Type B pancreatic cell (in vitro differentiated cells): Measurements from ENCODE around the gene SLC44A5. TPM values are rescaled to one million over a fixed set of nuclear protein-coding genes. Genes with fewer than 3 reads are reported as not detected.

Source experiments
- DNase-seq: peaks from one replicate; pipeline ENCODE4 v3.0.0; 2021; ENCODE audit warnings: mixed read lengths; ENCODE audit not compliant: unreplicated experiment; ENCODE audit errors: extremely low spot score
- H3K27ac Mint-ChIP-seq: 2 replicates; pipeline ENCODE4 v1.8.0; 2021; ENCODE audit warnings: mild to moderate bottlenecking, mixed read lengths
- H3K27me3 Mint-ChIP-seq: 2 replicates; pipeline ENCODE4 v1.8.0; 2021; ENCODE audit warnings: mixed read lengths
- H3K36me3 Mint-ChIP-seq: 2 replicates; pipeline ENCODE4 v1.8.0; 2021; ENCODE audit warnings: mixed read lengths
- H3K4me1 Mint-ChIP-seq: one replicate; pipeline ENCODE4 v1.8.0; 2021; ENCODE audit warnings: mixed read lengths; ENCODE audit not compliant: unreplicated experiment
- H3K4me3 Mint-ChIP-seq: 2 replicates; pipeline ENCODE4 v1.8.0; 2021; ENCODE audit warnings: mild to moderate bottlenecking, mixed read lengths
- H3K9me3 Mint-ChIP-seq: 2 replicates; pipeline ENCODE4 v1.8.0; 2021; ENCODE audit warnings: mixed read lengths
- total RNA-seq: library from RNA; stranded (reverse); gene quantifications from 2 replicates; pipeline ENCODE4 v1.2.1, GENCODE V29; 2021; ENCODE audit warnings: low replicate concordance
- TF ChIP-seq, protein P1 (sequence below): fragments of 200-600 bp; sonication (generic); conservative IDR thresholded peaks from 2 replicates; pipeline ENCODE4 v1.5.0; 2021; ENCODE audit warnings: antibody characterized with exemption, mild to moderate bottlenecking

Gene SLC44A5
- total RNA-seq, 1 donor from 2014 or later = 2.4 TPM

DNA sequence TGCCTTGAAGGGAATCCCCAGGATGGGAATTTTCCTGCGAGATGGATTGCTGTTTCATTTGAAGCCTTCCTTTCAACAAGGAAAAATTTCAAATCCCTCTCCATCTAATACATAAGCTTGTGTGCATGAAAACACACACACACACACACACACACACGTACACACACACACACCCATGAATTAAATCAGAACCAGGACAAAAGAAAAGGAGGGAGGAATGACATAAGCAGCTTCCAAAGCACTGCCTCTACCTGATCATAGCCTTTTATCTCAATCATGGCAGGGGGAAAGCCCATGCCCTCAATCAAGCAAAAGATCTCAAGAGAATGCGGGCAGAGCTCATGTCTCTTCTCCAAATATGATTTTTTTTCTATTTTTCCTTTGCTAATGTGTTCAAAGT, 139.7 kb downstream of the SLC44A5 start:
- no peak overlapping the region for H3K4me3 Mint-ChIP-seq
- H3K4me1 Mint-ChIP-seq = no peaks in the 10 kb centered on the region
- H3K27ac Mint-ChIP-seq = no peak overlapping the region
- no peaks in the 10 kb centered on the region for H3K27me3 Mint-ChIP-seq
- H3K36me3 Mint-ChIP-seq = no peaks in the 10 kb centered on the region
- no peak for DNase-seq
- TF ChIP-seq, protein P1, sequence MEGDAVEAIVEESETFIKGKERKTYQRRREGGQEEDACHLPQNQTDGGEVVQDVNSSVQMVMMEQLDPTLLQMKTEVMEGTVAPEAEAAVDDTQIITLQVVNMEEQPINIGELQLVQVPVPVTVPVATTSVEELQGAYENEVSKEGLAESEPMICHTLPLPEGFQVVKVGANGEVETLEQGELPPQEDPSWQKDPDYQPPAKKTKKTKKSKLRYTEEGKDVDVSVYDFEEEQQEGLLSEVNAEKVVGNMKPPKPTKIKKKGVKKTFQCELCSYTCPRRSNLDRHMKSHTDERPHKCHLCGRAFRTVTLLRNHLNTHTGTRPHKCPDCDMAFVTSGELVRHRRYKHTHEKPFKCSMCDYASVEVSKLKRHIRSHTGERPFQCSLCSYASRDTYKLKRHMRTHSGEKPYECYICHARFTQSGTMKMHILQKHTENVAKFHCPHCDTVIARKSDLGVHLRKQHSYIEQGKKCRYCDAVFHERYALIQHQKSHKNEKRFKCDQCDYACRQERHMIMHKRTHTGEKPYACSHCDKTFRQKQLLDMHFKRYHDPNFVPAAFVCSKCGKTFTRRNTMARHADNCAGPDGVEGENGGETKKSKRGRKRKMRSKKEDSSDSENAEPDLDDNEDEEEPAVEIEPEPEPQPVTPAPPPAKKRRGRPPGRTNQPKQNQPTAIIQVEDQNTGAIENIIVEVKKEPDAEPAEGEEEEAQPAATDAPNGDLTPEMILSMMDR = no peak
- H3K9me3 Mint-ChIP-seq = no peaks in the 10 kb centered on the region

DNA sequence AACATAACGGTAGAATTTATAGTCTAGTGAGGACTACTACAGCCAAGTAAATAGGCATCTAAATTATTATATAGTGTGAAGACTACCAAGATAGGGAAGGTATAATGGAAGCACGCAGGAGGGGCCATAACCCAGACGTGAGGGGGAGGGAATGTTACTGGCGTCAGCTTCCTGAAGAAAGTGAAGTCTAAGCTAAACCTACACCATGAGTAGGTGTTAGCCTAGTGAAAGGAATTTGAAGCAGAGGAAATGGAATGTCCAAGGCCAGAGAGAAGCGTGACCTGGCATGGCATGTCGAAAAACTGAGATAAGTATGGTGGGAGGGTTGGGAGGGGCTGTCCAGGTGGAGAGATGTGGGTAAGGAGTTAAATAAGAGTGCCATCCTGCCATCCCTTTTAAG, 140.5 kb downstream of the SLC44A5 start:
- Mint-ChIP-seq H3K36me3 (no peaks in the 10 kb centered on the region), H3K27ac (no peak overlapping the region), H3K4me3 (no peak overlapping the region), H3K9me3 (no peaks in the 10 kb centered on the region), H3K27me3 (no peaks in the 10 kb centered on the region), H3K4me1 (no peaks in the 10 kb centered on the region)
- TF ChIP-seq, protein P1 = no peak
- no peak for DNase-seq

DNA sequence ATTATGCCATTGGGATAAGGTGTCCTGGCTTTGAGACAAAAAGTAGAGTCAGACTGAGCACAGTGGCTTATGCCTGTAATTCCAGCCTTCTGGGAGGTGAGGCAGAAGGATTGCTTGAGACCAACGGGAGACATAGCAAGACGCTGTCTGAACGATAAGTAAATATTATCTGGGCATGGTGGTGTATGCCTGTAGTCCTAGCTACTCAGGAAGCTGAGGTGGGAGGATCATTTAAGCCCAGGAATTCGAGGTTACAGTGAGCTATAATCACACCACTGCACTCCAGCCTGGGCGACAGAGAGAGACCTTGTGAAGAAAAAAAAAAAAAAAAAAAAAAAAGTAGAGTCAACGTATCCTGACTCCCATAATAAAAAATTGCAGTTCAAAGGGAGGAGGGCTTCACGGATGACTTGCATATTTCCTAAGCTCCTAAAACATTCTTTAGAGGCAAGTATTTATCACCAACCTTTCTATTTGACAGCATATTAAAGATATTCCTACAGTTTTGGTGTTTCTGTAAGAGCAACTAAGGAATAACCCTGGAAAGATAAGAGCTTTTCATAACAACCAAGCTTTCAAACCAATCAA, 141.2 kb downstream of the SLC44A5 start:
- Mint-ChIP-seq H3K4me1 (no peaks in the 10 kb centered on the region), H3K27me3 (no peaks in the 10 kb centered on the region), H3K4me3 (no peak overlapping the region), H3K36me3 (no peaks in the 10 kb centered on the region), H3K9me3 (no peaks in the 10 kb centered on the region), H3K27ac (no peak overlapping the region)
- TF ChIP-seq, protein P1 = no peak
- no peak for DNase-seq

DNA sequence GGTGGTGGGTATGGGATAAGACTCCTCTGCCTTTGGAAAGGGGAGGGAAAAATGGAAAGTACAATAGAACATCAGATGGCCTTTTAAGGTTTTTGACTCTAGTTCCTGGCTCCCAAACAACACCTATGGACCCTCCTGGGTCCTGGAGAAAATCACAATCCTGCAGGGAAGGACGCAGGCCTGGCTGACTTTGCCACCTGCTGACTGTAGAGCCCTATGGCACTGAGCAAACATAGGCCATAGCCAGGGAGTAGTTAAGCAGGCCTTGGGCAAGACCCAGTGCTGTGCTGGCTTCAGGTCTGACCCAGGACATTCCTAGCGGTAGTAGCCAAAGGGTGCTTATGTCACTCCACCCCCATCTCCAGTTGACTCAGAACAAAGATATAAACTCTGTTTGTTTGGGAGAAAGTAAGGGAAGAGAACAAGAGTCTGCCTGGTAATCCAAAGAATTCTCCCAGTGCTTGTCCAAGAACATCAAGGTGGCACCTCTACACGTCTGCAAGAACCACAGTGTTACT, 149.0 kb downstream of the SLC44A5 start:
- no peaks in the 10 kb centered on the region for H3K36me3 Mint-ChIP-seq
- no peak overlapping the region for H3K27ac Mint-ChIP-seq
- no peaks in the 10 kb centered on the region for H3K27me3 Mint-ChIP-seq
- DNase-seq = no peak
- H3K9me3 Mint-ChIP-seq = no peaks in the 10 kb centered on the region
- no peaks in the 10 kb centered on the region for H3K4me1 Mint-ChIP-seq
- no peak overlapping the region for H3K4me3 Mint-ChIP-seq
- TF ChIP-seq, protein P1 = no peak

DNA sequence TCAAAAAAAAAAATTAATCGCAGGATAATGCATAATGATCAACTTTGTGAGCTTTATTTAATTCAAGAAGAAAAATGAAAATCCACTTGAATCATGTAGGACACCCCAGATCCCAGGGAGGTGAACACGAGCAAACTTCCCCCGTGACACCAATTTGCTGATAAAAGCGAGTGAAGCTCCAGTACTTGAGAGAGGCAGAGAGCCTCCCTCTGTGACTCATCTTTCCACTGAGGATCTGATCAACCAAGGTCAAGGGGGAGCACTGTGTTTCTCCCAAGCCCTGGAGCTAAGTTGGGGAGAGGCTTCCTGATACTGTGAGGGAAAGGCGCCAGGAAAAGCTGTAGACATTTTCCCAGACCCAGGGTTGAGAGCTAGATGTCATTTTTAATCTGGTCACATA, 160.9 kb downstream of the SLC44A5 start:
- H3K27ac Mint-ChIP-seq = no peak overlapping the region
- no peaks in the 10 kb centered on the region for H3K9me3 Mint-ChIP-seq
- no peaks in the 10 kb centered on the region for H3K27me3 Mint-ChIP-seq
- TF ChIP-seq, protein P1 = no peak
- no peak overlapping the region for H3K4me3 Mint-ChIP-seq
- no peak for DNase-seq
- no peaks in the 10 kb centered on the region for H3K4me1 Mint-ChIP-seq
- H3K36me3 Mint-ChIP-seq = no peaks in the 10 kb centered on the region
